IMR-90 (cell line): ENCODE data around the gene CATSPER4. TPM values are rescaled to one million over a fixed set of nuclear protein-coding genes. Genes with fewer than 3 reads are reported as not detected.

Experiments
- ATAC-seq: fragments of 200-7000 bp; cut with Tn5 transposase; 2 replicates; pipeline ENCODE4 v1.9.1; 2020; ENCODE audit warnings: low read depth, mild to moderate bottlenecking, moderate library complexity
- BruUV-seq: library from RNA; stranded (reverse); fragments of 400-500 nt; replicated peaks from 2 replicates; lab custom pipeline; 2021; lab: Mats Ljungman, UMichigan
- CTCF ChIA-PET: fragments of 300-600 bp; formaldehyde crosslinking; extraction: SDS; loops from one replicate; lab custom pipeline; 2021; ENCODE audit warnings: antibody characterized with exemption; lab: Yijun Ruan, JAX
- POLR2A ChIA-PET: fragments of 300-600 bp; sonication (Branson Sonifier 250); formaldehyde crosslinking; loops from one replicate; lab custom pipeline; 2022; ENCODE audit warnings: antibody characterized with exemption; ENCODE audit not compliant: unreplicated experiment; lab: Charles Lee
- DNase-seq: peaks from one replicate; pipeline ENCODE4 v3.0.0; 2013
- H2AFZ ChIP-seq: replicated peaks from 2 replicates; pipeline ENCODE3; 2013; ENCODE audit warnings: low read length, mild to moderate bottlenecking; ENCODE audit not compliant: poor library complexity
- H2AK5ac ChIP-seq: 2 replicates; pipeline ENCODE4 v1.6.1; 2013; ENCODE audit warnings: low read depth, low read length, inconsistent platforms
- H2AK9ac ChIP-seq: replicated peaks from 2 replicates; pipeline ENCODE3; 2013; ENCODE audit warnings: mild to moderate bottlenecking, low read depth, low read length, moderate library complexity; ENCODE audit not compliant: poor library complexity
- H2BK120ac ChIP-seq: 2 replicates; pipeline ENCODE4 v1.6.1; 2013; ENCODE audit warnings: low read depth, low read length, inconsistent platforms
- H2BK15ac ChIP-seq: 3 replicates; pipeline ENCODE4 v1.6.1; 2013; ENCODE audit warnings: low read depth, low read length, inconsistent platforms
- H2BK20ac ChIP-seq: 2 replicates; pipeline ENCODE4 v1.6.1; 2013; ENCODE audit warnings: low read depth, mild to moderate bottlenecking, inconsistent platforms, low read length, moderate library complexity
- H2BK5ac ChIP-seq: 2 replicates; pipeline ENCODE4 v1.6.1; 2013; ENCODE audit warnings: mild to moderate bottlenecking, low read depth, low read length, inconsistent platforms; ENCODE audit not compliant: poor library complexity, severe bottlenecking
- H3K14ac ChIP-seq: replicated peaks from 2 replicates; pipeline ENCODE4 v1.6.1; 2013; ENCODE audit warnings: low read depth, low read length, inconsistent platforms
- H3K18ac ChIP-seq: 2 replicates; pipeline ENCODE4 v1.6.1; 2013; ENCODE audit warnings: low read depth, low read length, control low read depth
- H3K23ac ChIP-seq: 2 replicates; pipeline ENCODE4 v1.6.1; 2013; ENCODE audit warnings: low read depth, low read length, inconsistent platforms
- H3K27ac ChIP-seq: 2 replicates; pipeline ENCODE4 v1.5.1; 2013; ENCODE audit warnings: mild to moderate bottlenecking, control low read depth, low read length; ENCODE audit not compliant: insufficient read depth
- H3K27me3 ChIP-seq: 2 replicates; pipeline ENCODE4 v1.6.1; 2013; ENCODE audit warnings: low read length; ENCODE audit not compliant: control insufficient read depth, insufficient read depth
- H3K36me3 ChIP-seq: 2 replicates; pipeline ENCODE4 v1.6.1; 2013; ENCODE audit warnings: low read length, mixed read lengths; ENCODE audit not compliant: control insufficient read depth, insufficient read depth
- H3K4ac ChIP-seq: 2 replicates; pipeline ENCODE4 v1.6.1; 2013; ENCODE audit warnings: low read depth, low read length, inconsistent platforms
- H3K4me1 ChIP-seq: 2 replicates; pipeline ENCODE4 v1.6.1; 2013; ENCODE audit warnings: low read length, mixed read lengths; ENCODE audit not compliant: control insufficient read depth, insufficient read depth
- H3K4me2 ChIP-seq: 2 replicates; pipeline ENCODE4 v1.6.1; 2013; ENCODE audit warnings: low read depth, mild to moderate bottlenecking, control low read depth, low read length, moderate library complexity
- H3K4me3 ChIP-seq: 2 replicates; pipeline ENCODE4 v1.5.1; 2013; ENCODE audit warnings: low read depth, mild to moderate bottlenecking, control low read depth, low read length, moderate library complexity; ENCODE audit not compliant: insufficient read depth
- H3K56ac ChIP-seq: 2 replicates; pipeline ENCODE4 v1.6.1; 2013; ENCODE audit warnings: low read length, inconsistent platforms; ENCODE audit not compliant: insufficient read depth; ENCODE audit errors: extremely low read depth
- H3K79me1 ChIP-seq, 2 experiments: 2 replicates each; pipeline ENCODE4 v1.6.1; 2013; ENCODE audit warnings: low read length in 2 of 2, inconsistent platforms in 1 of 2, low read depth in 1 of 2
- H3K9ac ChIP-seq: 2 replicates; pipeline ENCODE4 v1.6.1; 2013; ENCODE audit warnings: low read depth, low read length, control low read depth
- H3K9me1 ChIP-seq: 2 replicates; pipeline ENCODE4 v1.6.1; 2013; ENCODE audit warnings: low read length, inconsistent platforms; ENCODE audit not compliant: insufficient read depth
- H3K9me3 ChIP-seq: 2 replicates; pipeline ENCODE4 v1.6.1; 2013; ENCODE audit warnings: low read length; ENCODE audit not compliant: control insufficient read depth, insufficient read depth
- H4K20me1 ChIP-seq: 2 replicates; pipeline ENCODE4 v1.6.1; 2013; ENCODE audit warnings: low read length, inconsistent platforms; ENCODE audit not compliant: insufficient read depth
- H4K5ac ChIP-seq: 2 replicates; pipeline ENCODE4 v1.6.1; 2013; ENCODE audit warnings: mild to moderate bottlenecking, low read depth, low read length, control low read depth
- H4K8ac ChIP-seq, 2 experiments: 2 replicates each; pipeline ENCODE4 v1.6.1; 2013; ENCODE audit warnings: low read depth in 2 of 2, low read length in 2 of 2, control low read depth in 1 of 2, inconsistent platforms in 1 of 2
- H4K91ac ChIP-seq: 2 replicates; pipeline ENCODE4 v1.6.1; 2013; ENCODE audit warnings: low read depth, low read length, inconsistent platforms; ENCODE audit not compliant: insufficient read depth
- BHLHE40 ChIP-seq: fragments of 150-350 bp; IDR thresholded peaks from 2 replicates; pipeline ENCODE4 v1.6.1; 2016; ENCODE audit warnings: mild to moderate bottlenecking, low read depth, low read length
- CEBPB ChIP-seq: IDR thresholded peaks from 2 replicates; pipeline ENCODE4 v1.6.1; 2012; ENCODE audit warnings: low read depth, low read length, improper control_type of control experiment
- CHD1 ChIP-seq: IDR thresholded peaks from 2 replicates; pipeline ENCODE4 v1.6.1; 2012; ENCODE audit warnings: low read depth, low read length, improper control_type of control experiment
- CTCF ChIP-seq: conservative IDR thresholded peaks from 2 replicates; pipeline ENCODE4 v1.5.1; 2012; ENCODE audit warnings: mild to moderate bottlenecking, low read depth, low read length, improper control_type of control experiment
- FOS ChIP-seq: fragments of 150-350 bp; IDR thresholded peaks from 2 replicates; pipeline ENCODE4 v1.6.1; 2016; ENCODE audit warnings: low read depth, low read length
- MAFK ChIP-seq: IDR thresholded peaks from 2 replicates; pipeline ENCODE4 v1.6.1; 2012; ENCODE audit warnings: low read depth, low read length, improper control_type of control experiment
- MAZ ChIP-seq: IDR thresholded peaks from 2 replicates; pipeline ENCODE4 v1.6.1; 2012; ENCODE audit warnings: low read depth, mild to moderate bottlenecking, low read length, improper control_type of control experiment, moderate library complexity, borderline replicate concordance
- MXI1 ChIP-seq: IDR thresholded peaks from 2 replicates; pipeline ENCODE4 v1.6.1; 2012; ENCODE audit warnings: low read depth, mild to moderate bottlenecking, low read length, moderate library complexity, borderline replicate concordance
- NFE2L2 ChIP-seq: fragments of 150-350 bp; IDR thresholded peaks from 2 replicates; pipeline ENCODE4 v1.6.1; 2016; ENCODE audit warnings: low read depth, mild to moderate bottlenecking, low read length
- POLR2A ChIP-seq: IDR thresholded peaks from 2 replicates; pipeline ENCODE4 v1.6.1; 2012; ENCODE audit warnings: mild to moderate bottlenecking, low read depth, low read length
- RCOR1 ChIP-seq: IDR thresholded peaks from 2 replicates; pipeline ENCODE4 v1.6.1; 2012; ENCODE audit warnings: mild to moderate bottlenecking, low read length, improper control_type of control experiment; ENCODE audit not compliant: insufficient replicate concordance
- SMC3 ChIP-seq: fragments of 150-350 bp; IDR thresholded peaks from 2 replicates; pipeline ENCODE4 v1.6.1; 2016; ENCODE audit warnings: low read depth, mild to moderate bottlenecking, antibody characterized with exemption, low read length, moderate library complexity
- USF2 ChIP-seq: fragments of 150-350 bp; IDR thresholded peaks from 2 replicates; pipeline ENCODE4 v1.6.1; 2017; ENCODE audit warnings: mild to moderate bottlenecking, antibody characterized with exemption, low read length, low read depth
- WGBS, 2 experiments: methylation state at CpG; one replicate each; pipeline versions ENCODE4 v1.1.5 to v1.1.7; 2013; ENCODE audit warnings: missing lambda C conversion rate in 2 of 2; ENCODE audit not compliant: insufficient read length in 1 of 2; ENCODE audit errors: extremely low coverage in 2 of 2; 5-methylcytosine and 5-hydroxymethylcytosine counted together
- dilution Hi-C: fragments of 300-500 bp; cut with HindIII; formaldehyde crosslinking; loops from one replicate; pipeline ENCODE4 v1.14.3; 2018; ENCODE audit warnings: low sequenced_read_pairs; ENCODE audit not compliant: unreplicated experiment
- in situ Hi-C: fragments of 300-500 bp; cut with MboI; formaldehyde crosslinking; loops from 3 replicates; pipeline ENCODE4 v1.14.3; 2019; ENCODE audit warnings: low sequenced_read_pairs, inconsistent platforms, mixed read lengths
- intact Hi-C: fragments of 100-400 bp; cut with micrococcal nuclease; formaldehyde crosslinking; loops from 2 replicates; pipeline ENCODE4 v1.10.0; 2022
- polyA plus RNA-seq, 3 experiments: library from polyadenylated mRNA; depleted of rRNA; stranded (reverse); fragments of >200 nt; gene quantifications; 2 replicates each; pipeline ENCODE4 v1.2.3, GENCODE V29; 2012; ENCODE audit warnings: low replicate concordance in 1 of 3
- total RNA-seq: library from RNA; depleted of rRNA; stranded (reverse); fragments of >200 nt; gene quantifications from 2 replicates; pipeline ENCODE4 v1.2.3, GENCODE V29; 2012
- TF ChIP-seq, protein P1 (sequence below): fragments of 150-350 bp; IDR thresholded peaks from 2 replicates; pipeline ENCODE4 v1.6.1; 2016; ENCODE audit warnings: low read depth, mild to moderate bottlenecking, low read length, moderate library complexity, borderline replicate concordance

The CATSPER4 gene
- total and polyA plus RNA-seq, 2 of the 4 experiments (the other 2 are of a cell fraction), result not detected

DNA sequence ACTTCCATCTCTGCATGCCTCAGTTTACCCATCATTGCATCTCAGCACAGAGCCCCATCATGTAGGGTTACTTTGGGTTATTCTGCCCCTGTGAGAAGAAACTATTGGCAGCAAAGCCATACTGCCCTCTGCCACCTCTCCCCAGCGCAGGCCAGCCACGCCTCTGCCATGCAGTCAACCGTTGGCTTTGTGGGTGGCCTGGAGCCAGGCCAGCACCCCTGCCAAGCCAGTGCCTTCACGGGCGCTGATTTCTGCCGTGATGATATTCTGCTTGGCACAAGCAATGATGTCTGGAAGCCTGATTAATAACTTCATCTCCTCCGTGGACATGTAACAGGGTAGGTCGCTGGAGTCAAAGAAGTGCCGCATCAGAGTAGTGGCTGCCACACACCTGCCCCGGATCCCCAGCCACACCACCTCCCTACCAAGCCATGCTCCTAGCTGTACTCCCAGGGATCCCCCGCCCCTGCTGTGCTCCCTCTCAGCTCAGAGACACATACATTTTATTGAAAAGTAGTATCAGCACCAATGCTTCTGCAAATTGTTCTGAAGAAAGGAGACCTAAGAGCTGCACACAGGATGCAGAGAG is 28.6 kb downstream of the CATSPER4 start:
- in situ Hi-C loops (no loop called here), dilution Hi-C loops (no loop called here), intact Hi-C loops (no loop called here)
- no peaks in the 10 kb centered on the region for H3K9me3 ChIP-seq
- ChIA-PET POLR2A (no interaction called here), CTCF (interaction anchor here (1.6 kb wide), 1 partner anchor 15 kb away, joined by 4 read pairs; the partner anchor contains the start of gene CEP85)
- H3K4me1 ChIP-seq, result no peaks in the 10 kb centered on the region
- no peak overlapping the region for H2AK5ac ChIP-seq
- H3K4me2 ChIP-seq, result no peak overlapping the region
- no peak overlapping the region for H2AFZ ChIP-seq
- H2BK120ac ChIP-seq, result no peak overlapping the region
- peaks cover 40% of the 10 kb centered on the region for H3K27me3 ChIP-seq
- H3K4me3 ChIP-seq, result no peak overlapping the region
- H4K20me1 ChIP-seq, result no peaks in the 10 kb centered on the region
- BruUV-seq, result no TSS peak
- H2AK9ac ChIP-seq, result no peak overlapping the region
- no peak overlapping the region for H2BK20ac ChIP-seq
- WGBS, 2 experiments, result 57% methylated on average over 3 of the region's 11 CpGs; no CpG with 5 or more reads in 1 of the 2 experiments
- H2BK5ac ChIP-seq, result no peak overlapping the region
- TF ChIP-seq NFE2L2 (no peak), MAZ (no peak), CTCF (no peak), CEBPB (no peak), BHLHE40 (no peak), RCOR1 (no peak), FOS (no peak), USF2 (no peak), MAFK (no peak), SMC3 (no peak), POLR2A (no peak), CHD1 (no peak), MXI1 (no peak)
- TF ChIP-seq, protein P1, sequence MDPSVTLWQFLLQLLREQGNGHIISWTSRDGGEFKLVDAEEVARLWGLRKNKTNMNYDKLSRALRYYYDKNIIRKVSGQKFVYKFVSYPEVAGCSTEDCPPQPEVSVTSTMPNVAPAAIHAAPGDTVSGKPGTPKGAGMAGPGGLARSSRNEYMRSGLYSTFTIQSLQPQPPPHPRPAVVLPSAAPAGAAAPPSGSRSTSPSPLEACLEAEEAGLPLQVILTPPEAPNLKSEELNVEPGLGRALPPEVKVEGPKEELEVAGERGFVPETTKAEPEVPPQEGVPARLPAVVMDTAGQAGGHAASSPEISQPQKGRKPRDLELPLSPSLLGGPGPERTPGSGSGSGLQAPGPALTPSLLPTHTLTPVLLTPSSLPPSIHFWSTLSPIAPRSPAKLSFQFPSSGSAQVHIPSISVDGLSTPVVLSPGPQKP, result no peak
- H4K91ac ChIP-seq, result no peak overlapping the region
- H3K36me3 ChIP-seq, result no peaks in the 10 kb centered on the region
- H2BK15ac ChIP-seq, result no peak overlapping the region
- no peaks in the 10 kb centered on the region for H3K9me1 ChIP-seq
- ATAC-seq (no peak), DNase-seq (no peak)
- no peak overlapping the region for H3K9ac ChIP-seq
- H3K27ac ChIP-seq, result no peak overlapping the region
- H3K14ac ChIP-seq, result no peak overlapping the region
- H4K8ac ChIP-seq, result no peak overlapping the region
- no peak overlapping the region for H3K23ac ChIP-seq
- H3K4ac ChIP-seq, result no peak overlapping the region
- no peaks in the 10 kb centered on the region for H3K79me1 ChIP-seq
- H3K56ac ChIP-seq, result no peak overlapping the region
- H4K5ac ChIP-seq, result no peak overlapping the region
- H3K18ac ChIP-seq, result no peak overlapping the region
